HL-60/S4 treated with retinoic acid at 250 ng/mL for 4 days and 3 days (cell line): ENCODE results near the gene ATF4.

Experiments
- in situ Hi-C: fragments of 300-500 bp; cut with MboI; formaldehyde crosslinking; loops from 2 replicates; pipeline ENCODE4 v1.7.0; 2022; ENCODE audit warnings: low sequenced_read_pairs

ATF4 gene

GRCh38 chr22:39528080-39528661, 7.8 kb downstream of the ATF4 start:
- in situ Hi-C loops, result loop anchor here (25.0 kb wide), 1 partner anchor 809 kb away; the partner anchor contains the start of gene ADSL

GRCh38 chr22:39528681-39529486, 8.5 kb downstream of the ATF4 start:
- in situ Hi-C loops, result loop anchor here (25.0 kb wide), 1 partner anchor 808 kb away; the partner anchor contains the start of gene ADSL

GRCh38 chr22:39529487-39529851, 9.1 kb downstream of the ATF4 start:
- in situ Hi-C loops, result loop anchor here (25.0 kb wide), 1 partner anchor 808 kb away; the partner anchor contains the start of gene ADSL

DNA sequence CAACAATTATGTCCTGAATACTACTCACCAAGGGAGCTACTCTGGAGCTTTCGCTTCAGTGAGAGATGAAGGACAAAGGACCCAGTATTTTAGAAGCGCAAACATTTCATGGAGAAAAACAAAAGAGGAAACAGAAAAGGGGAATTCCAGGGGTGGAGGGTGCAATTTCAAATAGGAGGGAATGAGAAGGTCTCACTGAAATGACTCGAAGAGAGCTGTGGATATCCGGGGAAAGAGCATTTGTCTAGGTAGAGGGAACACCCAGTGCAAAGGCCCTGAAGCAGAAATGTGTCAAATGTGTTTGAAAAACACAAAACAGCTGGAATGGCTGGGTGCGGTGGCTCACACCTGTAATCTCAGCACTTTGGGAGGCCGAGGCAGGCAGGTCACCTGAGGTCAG, 9.8 kb downstream of the ATF4 start:
- in situ Hi-C loops, result loop anchor here (25.0 kb wide), 1 partner anchor 807 kb away; the partner anchor contains the start of gene ADSL

- in situ Hi-C loops, result loop anchor here (25.0 kb wide), 1 partner anchor 806 kb away; the partner anchor contains the start of gene ADSL
These were observed 10.4 kb downstream of the ATF4 start for GRCh38 chr22:39530692-39531331.

GRCh38 chr22:39532215-39533073, 12.1 kb downstream of the ATF4 start, which contains the start of gene RPS19BP1:
Gene RPS19BP1, minus strand, starts transcription at chr22:39532748. Its CDS starts 10 bp downstream, at chr22:39532738.
- in situ Hi-C loops, result loop anchor here (25.0 kb wide), 1 partner anchor 805 kb away; the partner anchor contains the start of gene ADSL

- in situ Hi-C loops, result loop anchor here (25.0 kb wide), 1 partner anchor 803 kb away; the partner anchor contains the start of gene ADSL
These were observed 13.7 kb downstream of the ATF4 start for GRCh38 chr22:39534092-39534506.

- in situ Hi-C loops, result loop anchor here (5.0 to 25.0 kb wide), 2 partner anchors 498 to 803 kb away; partner anchors contain the start of gene ADSL
These were observed 14.4 kb downstream of the ATF4 start for GRCh38 chr22:39534591-39535356.

- in situ Hi-C loops, result loop anchor here (5.0 to 25.0 kb wide), 2 partner anchors 497 to 802 kb away; partner anchors contain the start of gene ADSL
These were observed 15.0 kb downstream of the ATF4 start for GRCh38 chr22:39535357-39535725.

DNA sequence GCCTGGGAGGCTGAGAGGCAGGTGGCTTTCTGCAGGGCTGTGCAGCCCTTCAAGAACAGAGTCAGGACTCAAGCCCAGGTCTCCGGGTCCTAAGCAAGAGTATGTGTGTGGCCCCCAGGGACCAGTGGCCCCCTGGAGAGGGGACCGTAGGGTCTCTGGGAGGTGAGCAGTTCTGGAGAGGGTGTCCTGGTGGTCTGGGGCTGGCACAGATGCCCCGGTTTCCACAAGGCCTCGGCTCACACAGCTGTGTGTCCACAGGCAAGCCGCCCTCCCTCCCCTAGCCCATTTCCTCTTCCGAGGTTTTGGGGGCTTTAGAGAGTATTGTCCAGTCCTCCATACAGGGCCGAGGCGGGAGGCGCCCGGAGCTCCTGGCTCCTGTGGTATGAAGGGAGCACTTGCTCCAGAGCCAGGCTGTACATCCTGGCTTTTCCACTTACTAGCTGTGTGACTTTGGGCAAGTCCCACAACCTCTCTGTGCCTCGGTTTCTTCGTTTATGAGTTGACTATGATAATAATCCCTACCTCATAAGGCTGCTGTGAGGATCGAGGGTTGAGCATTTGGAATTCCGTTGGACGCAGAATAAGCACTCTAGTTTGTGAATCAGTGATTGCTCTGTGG, 15.6 kb downstream of the ATF4 start:
- in situ Hi-C loops, result loop anchor here (5.0 to 25.0 kb wide), 2 partner anchors 496 to 801 kb away; partner anchors contain the start of gene ADSL

- in situ Hi-C loops, result loop anchor here (5.0 to 25.0 kb wide), 2 partner anchors 496 to 801 kb away; partner anchors contain the start of gene ADSL
These were observed 16.3 kb downstream of the ATF4 start for GRCh38 chr22:39536711-39537110.

GRCh38 chr22:39537975-39538374, 17.6 kb downstream of the ATF4 start:
- in situ Hi-C loops, result loop anchor here (5.0 to 25.0 kb wide), 2 partner anchors 494 to 799 kb away; partner anchors contain the start of gene ADSL

GRCh38 chr22:39543095-39543494, 22.7 kb downstream of the ATF4 start:
- in situ Hi-C loops, result loop anchor here (25.0 kb wide), 1 partner anchor 794 kb away; the partner anchor contains the start of gene ADSL

GRCh38 chr22:39545386-39546365, 25.3 kb downstream of the ATF4 start:
- in situ Hi-C loops, result loop anchor here (25.0 kb wide), 1 partner anchor 792 kb away; the partner anchor contains the start of gene ADSL

DNA sequence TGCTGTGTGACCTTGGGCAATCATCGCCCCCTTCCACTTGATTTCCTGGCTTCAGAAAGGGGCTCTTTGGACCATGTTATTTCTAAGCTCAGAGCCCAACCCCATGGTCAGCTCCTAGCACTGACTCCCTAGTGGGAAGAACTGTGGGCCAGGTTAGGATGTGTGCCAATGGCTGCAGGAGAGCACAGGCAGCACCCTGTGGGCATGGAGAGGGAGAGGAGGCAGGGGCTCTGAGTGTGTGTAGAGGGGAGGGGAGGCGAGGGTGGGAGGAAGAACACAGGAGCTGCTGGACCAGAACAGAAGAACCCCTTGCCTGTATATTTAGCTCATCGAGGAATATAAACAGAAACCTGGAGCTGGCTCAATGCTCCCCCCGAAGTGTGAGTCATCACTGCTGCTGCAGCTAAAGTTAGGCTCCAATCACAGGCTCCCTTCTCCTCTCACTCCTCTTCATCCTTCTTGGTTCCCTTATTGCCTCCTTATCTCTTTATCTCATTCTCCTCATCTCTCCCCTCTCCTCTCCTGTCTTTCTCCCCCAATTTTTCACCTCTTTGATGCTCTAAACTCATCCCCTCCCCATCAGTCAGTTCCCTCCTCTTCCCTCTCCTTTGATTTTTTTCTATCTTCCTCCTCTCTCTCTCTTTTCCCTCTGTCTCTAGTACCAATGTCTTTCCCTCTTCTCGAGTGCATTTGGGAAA, 26.7 kb downstream of the ATF4 start:
- in situ Hi-C loops, result loop anchor here (25.0 kb wide), 1 partner anchor 790 kb away; the partner anchor contains the start of gene ADSL

DNA sequence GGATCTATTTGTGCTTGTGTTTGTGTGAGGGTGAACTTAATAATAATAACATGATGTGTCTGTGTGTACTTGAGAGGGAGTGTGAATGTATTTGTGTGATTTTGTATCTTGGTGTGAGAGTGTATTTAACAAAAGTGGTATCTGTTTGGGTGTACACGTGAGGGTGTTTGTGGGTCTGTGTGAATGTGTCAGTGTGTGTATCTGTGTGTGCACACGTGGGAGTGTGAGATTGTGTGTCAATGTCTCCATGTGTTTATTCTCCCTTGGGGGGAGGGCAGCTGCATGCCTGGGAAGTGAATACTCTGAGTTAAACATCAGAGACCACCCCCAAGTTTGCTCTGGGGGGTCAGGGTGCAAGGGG, 27.2 kb downstream of the ATF4 start:
- in situ Hi-C loops, result loop anchor here (25.0 kb wide), 1 partner anchor 790 kb away; the partner anchor contains the start of gene ADSL

- in situ Hi-C loops, result no loop called here
These were observed 33.1 kb downstream of the ATF4 start for GRCh38 chr22:39553429-39553828.
